ENCODE data around the gene NOS3. TPM values are rescaled to one million over a fixed set of nuclear protein-coding genes. Genes with fewer than 3 reads are reported as not detected.

NOS3 gene
- total and polyA plus RNA-seq, 2 of the 13 experiments (the other 11 are each of a cell fraction or from before 2014, with no cell fraction given): 3.7 to 7.5 TPM

GRCh38 chr7:151010307-151011096 is 19.7 kb downstream of the NOS3 start (continued):
- TF ChIP-seq MYC (CRISPR knock-in tag; IDR thresholded peaks at IDR 0.05; ENCODE audit: borderline replicate concordance) (peak; percentile 81), CEBPG (CRISPR knock-in tag; IDR thresholded peaks at IDR 0.05) (no peak), IKZF4 (CRISPR knock-in tag; IDR thresholded peaks at IDR 0.05; ENCODE audit: borderline replicate concordance, low read depth, not compliant biosample characterization) (no peak), PRPF4 (IDR thresholded peaks at IDR 0.05; ENCODE audit: low read depth, low read length, poor library complexity, severe bottlenecking) (no peak), ZNF674 (CRISPR knock-in tag; IDR thresholded peaks at IDR 0.05; ENCODE audit: low read depth) (no peak), BCLAF1 (IDR thresholded peaks at IDR 0.05) (no peak), ISX (CRISPR knock-in tag; conservative IDR thresholded peaks at IDR 0.05) (no peak), ARNT2 (CRISPR knock-in tag; IDR thresholded peaks at IDR 0.05; ENCODE audit: low read depth) (no peak), SIX4 (CRISPR knock-in tag; IDR thresholded peaks at IDR 0.05) (no peak), ARID2 (CRISPR knock-in tag; IDR thresholded peaks at IDR 0.05; ENCODE audit: borderline replicate concordance) (0 out of 2 replicates have a peak, but pooled peaks have one; percentile 23), ZNF580 (CRISPR knock-in tag; IDR thresholded peaks at IDR 0.05; ENCODE audit: borderline replicate concordance, low read depth) (no peak), ZFX (CRISPR knock-in tag; IDR thresholded peaks at IDR 0.05; ENCODE audit: low read depth) (peak; percentile 34), SRY (CRISPR knock-in tag; IDR thresholded peaks at IDR 0.05) (no peak), HMGXB3 (CRISPR knock-in tag; IDR thresholded peaks at IDR 0.05; ENCODE audit: borderline replicate concordance) (no peak), HINFP (CRISPR knock-in tag; IDR thresholded peaks at IDR 0.05; ENCODE audit: low read depth) (peak; percentile 19; the same call in 1 of the 2 replicates), ZXDC (CRISPR knock-in tag; IDR thresholded peaks at IDR 0.05) (no peak)
